GM10266 (cell line): ENCODE measurements around the gene OR1F1.

Source experiments
- DNase-seq: peaks from one replicate; pipeline ENCODE4 v3.0.0; 2012; ENCODE audit errors: extremely low spot score
- TF ChIP-seq, protein P1 (sequence below): IDR thresholded peaks from 2 replicates; pipeline ENCODE4 v1.5.1; 2012; ENCODE audit warnings: mild to moderate bottlenecking, low read depth; ENCODE audit not compliant: control insufficient read depth, insufficient read depth; ENCODE audit errors: missing control alignments

Gene OR1F1

GRCh38 chr16:3214904-3215600 lies 27.0 kb downstream of the OR1F1 start:
- TF ChIP-seq, protein P1, sequence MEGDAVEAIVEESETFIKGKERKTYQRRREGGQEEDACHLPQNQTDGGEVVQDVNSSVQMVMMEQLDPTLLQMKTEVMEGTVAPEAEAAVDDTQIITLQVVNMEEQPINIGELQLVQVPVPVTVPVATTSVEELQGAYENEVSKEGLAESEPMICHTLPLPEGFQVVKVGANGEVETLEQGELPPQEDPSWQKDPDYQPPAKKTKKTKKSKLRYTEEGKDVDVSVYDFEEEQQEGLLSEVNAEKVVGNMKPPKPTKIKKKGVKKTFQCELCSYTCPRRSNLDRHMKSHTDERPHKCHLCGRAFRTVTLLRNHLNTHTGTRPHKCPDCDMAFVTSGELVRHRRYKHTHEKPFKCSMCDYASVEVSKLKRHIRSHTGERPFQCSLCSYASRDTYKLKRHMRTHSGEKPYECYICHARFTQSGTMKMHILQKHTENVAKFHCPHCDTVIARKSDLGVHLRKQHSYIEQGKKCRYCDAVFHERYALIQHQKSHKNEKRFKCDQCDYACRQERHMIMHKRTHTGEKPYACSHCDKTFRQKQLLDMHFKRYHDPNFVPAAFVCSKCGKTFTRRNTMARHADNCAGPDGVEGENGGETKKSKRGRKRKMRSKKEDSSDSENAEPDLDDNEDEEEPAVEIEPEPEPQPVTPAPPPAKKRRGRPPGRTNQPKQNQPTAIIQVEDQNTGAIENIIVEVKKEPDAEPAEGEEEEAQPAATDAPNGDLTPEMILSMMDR: no peak
- no peak for DNase-seq

- no peak for DNase-seq
- TF ChIP-seq, protein P1: no peak
These were observed 27.7 kb downstream of the OR1F1 start for GRCh38 chr16:3215601-3216262.

GRCh38 chr16:3216263-3216640 lies 28.2 kb downstream of the OR1F1 start:
- no peak for DNase-seq
- TF ChIP-seq, protein P1: no peak

DNA sequence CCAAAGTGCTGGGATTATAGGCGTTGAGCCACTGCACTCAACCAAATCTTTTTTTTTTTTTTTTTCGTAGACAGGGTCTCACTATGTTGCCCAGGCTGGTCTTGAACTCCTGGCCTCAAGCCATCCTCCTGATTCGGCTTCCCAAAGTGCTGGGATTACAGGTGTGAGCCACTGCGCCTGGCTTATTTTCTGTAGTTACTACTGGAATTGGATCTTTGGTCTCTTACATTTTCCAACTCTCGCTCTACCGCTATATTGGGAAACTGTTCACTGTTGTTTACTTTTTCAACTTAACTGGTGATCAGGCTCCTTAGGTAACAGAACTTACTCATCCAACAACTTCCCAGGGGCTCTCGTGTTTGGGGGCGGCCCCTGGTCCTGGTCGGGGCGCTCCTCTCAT lies 32.8 kb downstream of the OR1F1 start:
- TF ChIP-seq, protein P1: no peak
- no peak for DNase-seq

GRCh38 chr16:3223913-3224515 lies 36.0 kb downstream of the OR1F1 start:
- no peak for DNase-seq
- TF ChIP-seq, protein P1: no peak

DNA sequence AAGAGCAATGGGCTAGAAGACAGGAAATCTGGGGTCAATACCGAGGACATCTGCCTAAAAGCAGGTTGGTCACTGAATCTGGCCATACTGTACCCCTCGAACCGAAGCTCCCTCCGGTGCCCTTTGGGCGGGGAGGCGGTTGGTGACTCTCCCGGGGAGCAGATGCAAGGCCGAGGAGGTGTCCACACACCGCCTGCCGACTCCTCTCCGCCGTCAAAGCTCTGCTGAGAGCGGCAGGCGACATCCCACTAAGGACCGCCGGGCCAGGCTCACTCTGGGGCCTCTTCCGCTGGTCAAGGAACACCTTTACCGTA lies 46.5 kb downstream of the OR1F1 start:
- TF ChIP-seq, protein P1: no peak

More for the DNA sequence above, 46.5 kb downstream of the OR1F1 start:
- no peak for DNase-seq
